RWPE1 (cell line): ENCODE data around the gene ZDHHC5.

Experiments used
- CTCF ChIA-PET: fragments of 350-600 bp; sonication (Branson Sonifier 250); formaldehyde crosslinking; extraction: SDS; loops from one replicate; lab custom pipeline; 2021; lab: Yijun Ruan, JAX
- POLR2A ChIA-PET: fragments of 400-600 bp; formaldehyde crosslinking; extraction: SDS; loops from one replicate; lab custom pipeline; 2020; ENCODE audit warnings: antibody characterized with exemption; ENCODE audit not compliant: low non-redundant PET; lab: Yijun Ruan, JAX
- DNase-seq: peaks from one replicate; pipeline ENCODE4 v3.0.0; 2012; ENCODE audit warnings: low spot score
- H3K27ac ChIP-seq: fragments of 450-650 bp; 2 replicates; pipeline ENCODE4 v1.5.1; 2017
- TF ChIP-seq, protein P1 (sequence below): fragments of 450-650 bp; conservative IDR thresholded peaks from 2 replicates; pipeline ENCODE4 v1.5.1; 2017; ENCODE audit warnings: low read depth, mild to moderate bottlenecking

Gene ZDHHC5

DNA sequence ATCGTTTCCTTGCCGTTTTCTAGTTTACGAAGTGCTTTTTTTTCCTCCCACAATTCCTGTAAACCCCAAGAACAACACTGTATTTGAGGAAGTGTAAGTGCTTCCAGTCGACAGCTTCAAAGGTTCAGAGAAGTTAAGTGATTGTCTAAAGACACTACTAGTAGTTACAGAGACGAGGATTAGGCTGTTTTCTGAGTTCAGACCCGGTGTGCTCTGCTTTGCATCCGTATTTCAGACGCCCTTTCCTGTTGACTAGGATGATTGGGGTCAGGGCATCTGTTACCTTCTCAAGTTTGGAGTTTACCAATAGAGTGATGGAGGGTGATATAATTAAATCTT is 9.9 kb upstream of the ZDHHC5 start:
- TF ChIP-seq, protein P1, sequence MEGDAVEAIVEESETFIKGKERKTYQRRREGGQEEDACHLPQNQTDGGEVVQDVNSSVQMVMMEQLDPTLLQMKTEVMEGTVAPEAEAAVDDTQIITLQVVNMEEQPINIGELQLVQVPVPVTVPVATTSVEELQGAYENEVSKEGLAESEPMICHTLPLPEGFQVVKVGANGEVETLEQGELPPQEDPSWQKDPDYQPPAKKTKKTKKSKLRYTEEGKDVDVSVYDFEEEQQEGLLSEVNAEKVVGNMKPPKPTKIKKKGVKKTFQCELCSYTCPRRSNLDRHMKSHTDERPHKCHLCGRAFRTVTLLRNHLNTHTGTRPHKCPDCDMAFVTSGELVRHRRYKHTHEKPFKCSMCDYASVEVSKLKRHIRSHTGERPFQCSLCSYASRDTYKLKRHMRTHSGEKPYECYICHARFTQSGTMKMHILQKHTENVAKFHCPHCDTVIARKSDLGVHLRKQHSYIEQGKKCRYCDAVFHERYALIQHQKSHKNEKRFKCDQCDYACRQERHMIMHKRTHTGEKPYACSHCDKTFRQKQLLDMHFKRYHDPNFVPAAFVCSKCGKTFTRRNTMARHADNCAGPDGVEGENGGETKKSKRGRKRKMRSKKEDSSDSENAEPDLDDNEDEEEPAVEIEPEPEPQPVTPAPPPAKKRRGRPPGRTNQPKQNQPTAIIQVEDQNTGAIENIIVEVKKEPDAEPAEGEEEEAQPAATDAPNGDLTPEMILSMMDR: no peak
- no peak for DNase-seq
- POLR2A ChIA-PET: no interaction called here
- CTCF ChIA-PET: interaction anchor here (0.9 to 1.3 kb wide), 2 partner anchors 14 to 143 kb away, joined by 3 to 4 read pairs; no protein-coding TSS in a partner anchor
- peak overlapping the region; percentile 89 for H3K27ac ChIP-seq

DNA sequence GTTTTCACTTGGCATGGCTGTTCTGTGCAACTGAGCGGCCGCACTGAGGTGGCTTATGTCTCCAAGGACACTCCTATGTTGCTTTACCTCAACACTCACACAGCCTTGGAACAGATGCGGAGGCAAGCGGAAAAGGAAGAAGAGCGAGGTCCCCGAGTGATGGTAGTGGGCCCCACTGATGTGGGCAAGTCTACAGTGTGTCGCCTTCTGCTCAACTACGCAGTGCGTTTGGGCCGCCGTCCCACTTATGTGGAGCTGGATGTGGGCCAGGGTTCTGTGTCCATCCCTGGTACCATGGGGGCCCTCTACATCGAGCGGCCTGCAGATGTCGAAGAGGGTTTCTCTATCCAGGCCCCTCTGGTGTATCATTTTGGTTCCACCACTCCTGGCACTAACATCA is 8.2 kb upstream of the ZDHHC5 start:
- TF ChIP-seq, protein P1: no peak
- no peak overlapping the region for H3K27ac ChIP-seq
- ChIA-PET POLR2A (no interaction called here), CTCF (interaction anchor here (0.9 kb wide), 1 partner anchor 15 kb away, joined by 3 read pairs; no protein-coding TSS in a partner anchor)
- no peak for DNase-seq

DNA sequence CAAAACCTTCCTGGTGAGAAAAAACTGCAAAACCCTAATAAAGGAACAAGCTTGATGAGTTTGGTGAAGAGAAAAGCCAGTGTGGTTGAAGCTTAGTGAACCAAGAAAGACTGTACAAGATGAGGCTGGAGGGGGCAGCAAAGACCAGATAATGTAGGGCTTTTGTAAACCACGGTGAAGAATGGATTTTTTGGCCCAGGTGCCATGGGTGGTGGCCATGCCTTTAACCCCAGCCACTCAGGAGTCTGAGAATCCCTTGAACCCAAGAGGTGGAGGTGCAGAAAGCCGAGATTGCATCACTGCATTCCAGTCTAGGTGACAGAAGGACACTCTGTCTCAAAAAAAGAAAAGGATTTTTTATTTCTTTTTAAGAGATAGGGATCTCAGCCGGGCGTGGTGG is 5.0 kb upstream of the ZDHHC5 start:
- H3K27ac ChIP-seq: peak overlapping the region; percentile 26
- ChIA-PET POLR2A (interaction anchor here (0.5 kb wide), 1 partner anchor 38 kb away, joined by 3 read pairs; no protein-coding TSS in a partner anchor), CTCF (interaction anchor here (0.7 to 0.8 kb wide), 2 partner anchors 35 to 624 kb away, joined by 3 read pairs; no protein-coding TSS in a partner anchor)
- no peak for DNase-seq
- TF ChIP-seq, protein P1: no peak

DNA sequence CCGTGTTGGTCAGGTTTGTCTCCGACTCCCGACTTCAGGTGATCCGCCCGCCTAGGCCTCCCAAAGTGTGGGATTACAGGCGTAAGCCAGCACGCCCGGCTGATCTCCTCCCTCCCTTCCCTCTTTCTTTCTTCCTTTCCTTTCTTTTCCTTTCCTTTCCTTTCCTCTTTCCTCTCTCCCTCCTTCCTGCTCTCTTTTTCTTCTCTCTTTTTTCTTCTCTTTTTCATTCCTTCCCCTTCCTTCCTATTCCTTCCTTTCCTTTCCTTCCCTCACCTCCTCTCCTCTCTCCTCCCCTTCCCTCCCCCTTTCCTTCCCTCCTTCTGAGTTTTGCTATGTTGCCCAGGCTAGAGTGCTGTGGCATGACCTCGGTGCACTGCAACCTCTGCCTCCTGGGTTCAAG is 3.9 kb upstream of the ZDHHC5 start:
- no peak for DNase-seq
- ChIA-PET POLR2A (no interaction called here), CTCF (interaction anchor here (0.7 kb wide), 2 partner anchors 100 to 858 kb away, joined by 3 to 6 read pairs; no protein-coding TSS in a partner anchor)
- TF ChIP-seq, protein P1: no peak
- H3K27ac ChIP-seq: 0 out of 2 replicates have a peak overlapping the region, but pooled peaks have one; percentile 13

DNA sequence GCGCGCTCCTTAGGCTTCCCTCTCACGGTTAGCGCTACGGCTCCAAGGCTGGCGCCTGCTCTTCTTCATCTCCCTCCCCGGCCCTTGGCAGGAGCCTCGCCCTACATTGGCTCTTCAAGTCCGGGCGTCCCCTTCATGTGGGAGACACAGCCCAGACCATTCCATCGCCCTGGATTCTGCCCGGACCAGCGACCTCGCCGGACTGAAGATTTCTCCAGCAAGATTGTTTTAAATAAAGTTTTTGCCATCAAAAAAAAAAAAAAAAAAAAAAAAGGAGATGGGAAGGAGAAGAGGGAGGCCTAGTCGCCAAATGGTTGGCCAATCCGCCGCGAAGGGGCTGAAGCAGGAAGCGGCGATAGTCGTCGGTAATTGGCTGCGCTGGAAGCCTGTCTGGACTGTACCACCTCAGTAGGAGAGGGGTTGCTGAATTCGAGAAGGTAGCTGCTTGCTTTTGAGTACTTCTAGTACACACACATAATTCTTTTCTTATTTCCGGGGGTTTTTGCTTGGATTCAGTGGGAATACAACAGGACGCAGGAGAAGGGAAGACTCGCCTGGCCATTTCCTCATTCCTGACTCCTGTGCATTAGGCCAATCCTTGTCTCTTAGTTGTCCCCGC is 688 bp upstream of the ZDHHC5 start:
- H3K27ac ChIP-seq: peak overlapping the region; percentile 99
- ChIA-PET CTCF (no interaction called here), POLR2A (interaction anchor here (0.7 kb wide), 2 partner anchors 14 to 355 kb away, joined by 5 to 7 read pairs; no protein-coding TSS in a partner anchor)
- DNase-seq: peak; percentile 95
- TF ChIP-seq, protein P1: no peak

DNA sequence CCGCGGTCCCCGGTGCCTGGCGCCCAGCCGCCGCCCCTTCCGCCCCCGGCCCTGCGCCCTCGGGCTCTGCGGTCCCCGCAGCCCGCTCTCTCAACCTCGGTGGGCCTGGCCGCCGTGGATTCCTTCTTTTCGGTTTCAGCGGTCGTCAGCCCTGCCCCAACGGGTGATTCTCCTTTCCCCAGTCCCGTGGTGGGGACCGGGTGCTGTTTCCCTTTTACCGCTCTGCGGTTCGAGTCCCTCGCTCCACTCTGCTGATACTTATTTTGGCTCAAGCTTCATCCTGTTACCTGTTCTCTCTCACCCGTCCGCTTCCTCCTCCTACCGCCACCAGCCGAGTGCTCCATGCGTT is 494 bp downstream of the ZDHHC5 start:
- ChIA-PET POLR2A (no interaction called here), CTCF (no interaction called here)
- TF ChIP-seq, protein P1: no peak
- H3K27ac ChIP-seq: peak overlapping the region; percentile 99
- no peak for DNase-seq
